ENCODE results near the gene IBA57. TPM values are rescaled to one million over a fixed set of nuclear protein-coding genes. Genes with fewer than 3 reads are reported as not detected.

Gene IBA57
- polyA plus RNA-seq, 1 of the 3 experiments (the other 2 are of a cell fraction): 1.8 TPM

GRCh38 chr1:228144193-228144992 lies 21.2 kb upstream of the IBA57 start:
- H4K20me1 ChIP-seq (ENCODE audit: insufficient read depth): peaks cover 69% of the 10 kb centered on the region
- H3K9me2 ChIP-seq: no peaks in the 10 kb centered on the region
- no peak overlapping the region for H3K4me2 ChIP-seq
- no peaks in the 10 kb centered on the region for H3K27me3 ChIP-seq (ENCODE audit: insufficient read depth)
- CTCF ChIA-PET: interaction anchor here (1.7 to 5.4 kb wide), 2 partner anchors 14 to 21 kb away, joined by 5 to 24 read pairs; partner anchors contain the start of gene IBA57
- TF ChIP-seq TAF1 (IDR thresholded peaks at IDR 0.05; ENCODE audit: borderline replicate concordance, low read depth, low read length) (no peak), GABPA (IDR thresholded peaks at IDR 0.05; ENCODE audit: low read depth) (no peak), SMC3 (IDR thresholded peaks at IDR 0.05; ENCODE audit: low read depth, low read length) (no peak), FOXJ3 (CRISPR knock-in tag; IDR thresholded peaks at IDR 0.05) (no peak), MXI1 (IDR thresholded peaks at IDR 0.05; ENCODE audit: low read depth, low read length) (no peak), TCF12 (IDR thresholded peaks at IDR 0.05) (no peak)
- TF ChIP-seq, protein P1, sequence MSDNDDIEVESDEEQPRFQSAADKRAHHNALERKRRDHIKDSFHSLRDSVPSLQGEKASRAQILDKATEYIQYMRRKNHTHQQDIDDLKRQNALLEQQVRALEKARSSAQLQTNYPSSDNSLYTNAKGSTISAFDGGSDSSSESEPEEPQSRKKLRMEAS (IDR thresholded peaks at IDR 0.05; ENCODE audit: low read depth): no peak
- 95% methylated on average over 9 of the region's 16 CpGs for WGBS (ENCODE audit: low lambda C conversion rate)
- H2AFZ ChIP-seq (ENCODE audit: low read depth): no peak overlapping the region
- H3K27ac ChIP-seq (ENCODE audit: low read depth in 2 of 2, low read length in 1 of 2): no peak overlapping the region
- no peak overlapping the region for H3K9ac ChIP-seq
- peaks cover 69% of the 10 kb centered on the region for H3K79me2 ChIP-seq (ENCODE audit: insufficient read depth)
- no peaks in the 10 kb centered on the region for H3K9me3 ChIP-seq
- peak; percentile 13 for DNase-seq
- H3K4me1 ChIP-seq (ENCODE audit: control insufficient read depth in 1 of 2, insufficient read depth in 2 of 2, low read depth in 1 of 2, low read length in 1 of 2): peaks cover 23 to 28% of the 10 kb centered on the region in 2 experiments; a peak in 2 of 4 replicates
- no peak overlapping the region for H3K4me3 ChIP-seq (ENCODE audit: low read depth in 2 of 2, low read length in 1 of 2)
- peaks cover 4 to 36% of the 10 kb centered on the region in 2 experiments for H3K36me3 ChIP-seq (replicated peaks in 1 of 2; ENCODE audit: control insufficient read depth in 1 of 2, insufficient read depth in 2 of 2, low read length in 1 of 2)
- no peaks in the 10 kb centered on the region for H3F3A ChIP-seq (replicated peaks; ENCODE audit: insufficient read depth)
- POLR2A ChIA-PET: no interaction called here

DNA sequence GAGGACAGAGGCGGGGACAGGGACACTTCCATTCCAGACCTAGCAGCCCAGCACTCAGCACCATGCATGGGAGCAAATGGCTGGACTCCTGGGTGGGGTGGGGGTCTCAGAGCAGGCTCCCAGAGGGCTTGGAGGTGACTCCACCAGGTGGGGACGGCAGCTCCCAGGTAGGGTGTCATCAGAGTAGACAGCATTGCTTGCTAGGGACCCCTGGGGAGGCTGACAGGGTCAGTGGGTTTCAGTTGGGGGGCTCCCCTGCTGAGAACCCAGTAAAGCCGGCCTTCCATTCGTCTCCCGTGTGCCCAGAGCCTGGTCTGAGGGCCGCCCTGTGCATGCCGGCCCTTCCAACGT lies 20.6 kb upstream of the IBA57 start:
- peak; percentile 10 for DNase-seq
- CTCF ChIA-PET: interaction anchor here (1.7 to 5.4 kb wide), 2 partner anchors 14 to 21 kb away, joined by 5 to 24 read pairs; partner anchors contain the start of gene IBA57
- TF ChIP-seq RCOR1 (IDR thresholded peaks at IDR 0.05; ENCODE audit: low read length) (no peak), TAF1 (IDR thresholded peaks at IDR 0.05; ENCODE audit: borderline replicate concordance, low read depth, low read length) (no peak), FOSL2 (IDR thresholded peaks at IDR 0.05; ENCODE audit: borderline replicate concordance, low read depth) (no peak), MEF2A (IDR thresholded peaks at IDR 0.05; ENCODE audit: borderline replicate concordance, low read depth) (no peak), ELF1 (IDR thresholded peaks at IDR 0.05) (no peak), GATA2 (CRISPR knock-in tag; IDR thresholded peaks at IDR 0.05) (no peak), USF2 (IDR thresholded peaks at IDR 0.05; ENCODE audit: borderline replicate concordance, low read depth, low read length) (no peak), EZH2phosphoT487 (IDR thresholded peaks at IDR 0.05; ENCODE audit: borderline replicate concordance, low read depth) (no peak), MXI1 (IDR thresholded peaks at IDR 0.05; ENCODE audit: low read depth, low read length) (no peak), FOXJ3 (CRISPR knock-in tag; IDR thresholded peaks at IDR 0.05) (no peak), SMC3 (IDR thresholded peaks at IDR 0.05; ENCODE audit: low read depth, low read length) (no peak), EP300 (IDR thresholded peaks at IDR 0.05; ENCODE audit: borderline replicate concordance in 1 of 2, low read depth in 1 of 2, low read length in 1 of 2) (no peak)
- TF ChIP-seq, protein P1 (IDR thresholded peaks at IDR 0.05; ENCODE audit: low read depth): no peak
- TF ChIP-seq, protein P2, sequence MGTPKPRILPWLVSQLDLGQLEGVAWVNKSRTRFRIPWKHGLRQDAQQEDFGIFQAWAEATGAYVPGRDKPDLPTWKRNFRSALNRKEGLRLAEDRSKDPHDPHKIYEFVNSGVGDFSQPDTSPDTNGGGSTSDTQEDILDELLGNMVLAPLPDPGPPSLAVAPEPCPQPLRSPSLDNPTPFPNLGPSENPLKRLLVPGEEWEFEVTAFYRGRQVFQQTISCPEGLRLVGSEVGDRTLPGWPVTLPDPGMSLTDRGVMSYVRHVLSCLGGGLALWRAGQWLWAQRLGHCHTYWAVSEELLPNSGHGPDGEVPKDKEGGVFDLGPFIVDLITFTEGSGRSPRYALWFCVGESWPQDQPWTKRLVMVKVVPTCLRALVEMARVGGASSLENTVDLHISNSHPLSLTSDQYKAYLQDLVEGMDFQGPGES (IDR thresholded peaks at IDR 0.05; ENCODE audit: low read depth, low read length): no peak
- TF ChIP-seq, protein P3, sequence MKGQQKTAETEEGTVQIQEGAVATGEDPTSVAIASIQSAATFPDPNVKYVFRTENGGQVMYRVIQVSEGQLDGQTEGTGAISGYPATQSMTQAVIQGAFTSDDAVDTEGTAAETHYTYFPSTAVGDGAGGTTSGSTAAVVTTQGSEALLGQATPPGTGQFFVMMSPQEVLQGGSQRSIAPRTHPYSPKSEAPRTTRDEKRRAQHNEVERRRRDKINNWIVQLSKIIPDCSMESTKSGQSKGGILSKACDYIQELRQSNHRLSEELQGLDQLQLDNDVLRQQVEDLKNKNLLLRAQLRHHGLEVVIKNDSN (IDR thresholded peaks at IDR 0.05; ENCODE audit: borderline replicate concordance, low read depth): no peak
- peaks cover 23 to 29% of the 10 kb centered on the region in 2 experiments; a peak in 2 of 4 replicates for H3K4me1 ChIP-seq (ENCODE audit: control insufficient read depth in 1 of 2, insufficient read depth in 2 of 2, low read depth in 1 of 2, low read length in 1 of 2)
- H3K27ac ChIP-seq (ENCODE audit: low read depth in 2 of 2, low read length in 1 of 2): no peak overlapping the region
- no peak overlapping the region for H2AFZ ChIP-seq (ENCODE audit: low read depth)
- WGBS (ENCODE audit: low lambda C conversion rate): 93% methylated on average over 5 of the region's 8 CpGs
- H3K4me3 ChIP-seq (ENCODE audit: low read depth in 2 of 2, low read length in 1 of 2): no peak overlapping the region
- H3K27me3 ChIP-seq (ENCODE audit: insufficient read depth): no peaks in the 10 kb centered on the region
- POLR2A ChIA-PET: no interaction called here
- peaks cover 69% of the 10 kb centered on the region for H4K20me1 ChIP-seq (ENCODE audit: insufficient read depth)
- H3F3A ChIP-seq (replicated peaks; ENCODE audit: insufficient read depth): no peaks in the 10 kb centered on the region
- no peak overlapping the region for H3K9ac ChIP-seq
- no peaks in the 10 kb centered on the region for H3K9me3 ChIP-seq
- H3K36me3 ChIP-seq (replicated peaks in 1 of 2; ENCODE audit: control insufficient read depth in 1 of 2, insufficient read depth in 2 of 2, low read length in 1 of 2): peaks cover 4 to 36% of the 10 kb centered on the region in 2 experiments
- H3K9me2 ChIP-seq: no peaks in the 10 kb centered on the region
- H3K79me2 ChIP-seq (ENCODE audit: insufficient read depth): peaks cover 69% of the 10 kb centered on the region
- H3K4me2 ChIP-seq: no peak overlapping the region
